IPS-18c (cell line): Measurements from ENCODE around the gene CSGALNACT2.
"Not testable (repeated sequence)": the region's sequence is repeated elsewhere in the genome, so short reads cannot be mapped to it uniquely, and the experiment has no call there.

Source experiments
- H3K4me3 ChIP-seq: 2 replicates; pipeline ENCODE4 v1.7.0; 2013; ENCODE audit warnings: low read depth, mild to moderate bottlenecking, low read length, moderate library complexity; ENCODE audit not compliant: insufficient read depth
- H3K9me3 ChIP-seq: one replicate; pipeline ENCODE4 v1.6.1; 2013; ENCODE audit warnings: mild to moderate bottlenecking, low read length, moderate library complexity; ENCODE audit not compliant: control insufficient read depth, insufficient read depth

Gene CSGALNACT2, protein sequence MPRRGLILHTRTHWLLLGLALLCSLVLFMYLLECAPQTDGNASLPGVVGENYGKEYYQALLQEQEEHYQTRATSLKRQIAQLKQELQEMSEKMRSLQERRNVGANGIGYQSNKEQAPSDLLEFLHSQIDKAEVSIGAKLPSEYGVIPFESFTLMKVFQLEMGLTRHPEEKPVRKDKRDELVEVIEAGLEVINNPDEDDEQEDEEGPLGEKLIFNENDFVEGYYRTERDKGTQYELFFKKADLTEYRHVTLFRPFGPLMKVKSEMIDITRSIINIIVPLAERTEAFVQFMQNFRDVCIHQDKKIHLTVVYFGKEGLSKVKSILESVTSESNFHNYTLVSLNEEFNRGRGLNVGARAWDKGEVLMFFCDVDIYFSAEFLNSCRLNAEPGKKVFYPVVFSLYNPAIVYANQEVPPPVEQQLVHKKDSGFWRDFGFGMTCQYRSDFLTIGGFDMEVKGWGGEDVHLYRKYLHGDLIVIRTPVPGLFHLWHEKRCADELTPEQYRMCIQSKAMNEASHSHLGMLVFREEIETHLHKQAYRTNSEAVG

DNA sequence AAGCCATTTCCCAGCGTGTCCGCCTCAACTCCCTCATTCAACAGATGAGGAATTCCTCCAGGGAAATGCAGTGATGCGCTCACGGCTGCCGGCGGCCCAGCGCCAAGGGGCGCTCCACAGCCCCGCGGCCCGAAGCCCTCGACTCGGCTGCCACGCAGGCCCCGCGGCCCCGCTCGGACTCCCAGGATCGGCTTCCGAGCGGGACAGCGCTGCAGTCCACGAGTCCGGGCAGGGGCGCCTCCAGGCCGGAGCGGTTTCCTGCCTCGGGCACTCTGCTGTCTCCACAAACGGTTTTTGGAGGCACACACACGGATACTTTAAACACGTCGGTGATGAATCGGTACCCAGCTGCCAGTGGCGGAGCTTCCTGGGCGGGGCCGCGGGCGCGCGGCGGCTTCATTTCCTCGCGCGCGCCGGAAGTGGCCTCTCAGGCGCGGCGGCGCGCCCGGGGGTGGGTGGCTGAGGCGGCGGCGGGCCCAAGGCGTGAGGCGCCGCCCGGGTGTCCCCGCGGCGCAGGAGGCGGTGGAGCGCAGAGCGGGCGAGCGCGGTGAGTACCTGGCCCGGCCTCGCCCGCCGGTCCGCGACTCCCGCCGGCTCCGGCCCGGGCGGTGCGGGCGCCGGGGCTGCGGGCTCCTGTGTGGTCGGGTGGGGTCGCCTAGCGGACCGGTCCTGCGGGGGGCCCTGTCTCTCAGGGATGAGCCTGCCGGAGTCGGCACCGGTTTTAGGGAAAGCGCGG is at the start of gene CSGALNACT2:
Gene CSGALNACT2 (plus strand): TSS at position 425 of the 736 bp plus-strand sequence. CDS start 16,705 bp downstream, outside the sequence.
- Histone ChIP-seq H3K9me3 (peaks cover 2% of the 10 kb centered on the region), H3K4me3 (peak within 1 kb of the TSS; percentile 90)

DNA sequence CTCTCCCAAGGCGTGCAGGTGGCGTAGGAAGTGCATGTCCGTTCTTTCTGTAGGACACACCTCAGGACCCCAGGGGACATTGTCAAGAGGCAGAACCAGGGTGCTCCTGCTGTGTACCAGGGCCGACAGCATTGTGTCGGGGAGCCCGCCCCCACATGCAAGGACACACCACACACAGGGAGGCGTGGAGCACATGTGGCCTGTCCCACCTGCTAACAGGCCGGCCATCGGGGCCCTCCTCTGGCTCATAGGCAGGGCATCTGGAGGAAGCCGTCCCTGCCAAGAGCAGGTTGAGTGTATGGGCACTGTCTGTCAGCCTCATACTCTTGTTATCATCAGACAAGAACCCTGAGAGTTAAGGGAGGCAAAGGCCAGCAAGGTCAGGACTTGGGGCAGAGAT is 48.7 kb upstream of the CSGALNACT2 start:
- H3K9me3 ChIP-seq: no peaks in the 10 kb centered on the region
- no peak overlapping the region for H3K4me3 ChIP-seq

DNA sequence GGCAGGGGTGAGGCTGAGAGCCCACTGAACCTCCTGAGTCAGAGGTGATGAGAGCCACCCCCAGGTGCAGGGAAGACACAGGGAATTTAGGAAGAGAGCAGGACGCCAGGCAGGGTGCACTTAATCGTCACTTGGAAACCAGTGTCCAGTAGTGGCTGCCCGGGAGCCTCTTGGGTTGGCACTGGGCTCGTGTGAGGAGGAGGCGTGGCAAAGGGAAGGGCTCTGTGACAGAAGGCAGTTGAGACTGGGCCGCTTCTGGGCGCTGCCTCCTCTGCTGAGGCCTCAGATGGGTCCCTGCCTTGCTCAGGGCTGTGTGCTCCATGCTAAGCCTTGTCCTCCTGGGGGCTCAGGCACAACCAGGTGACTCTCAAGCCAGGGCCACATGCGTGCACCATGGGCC is 48.1 kb upstream of the CSGALNACT2 start:
- Histone ChIP-seq H3K4me3 (no peak overlapping the region), H3K9me3 (no peaks in the 10 kb centered on the region)

DNA sequence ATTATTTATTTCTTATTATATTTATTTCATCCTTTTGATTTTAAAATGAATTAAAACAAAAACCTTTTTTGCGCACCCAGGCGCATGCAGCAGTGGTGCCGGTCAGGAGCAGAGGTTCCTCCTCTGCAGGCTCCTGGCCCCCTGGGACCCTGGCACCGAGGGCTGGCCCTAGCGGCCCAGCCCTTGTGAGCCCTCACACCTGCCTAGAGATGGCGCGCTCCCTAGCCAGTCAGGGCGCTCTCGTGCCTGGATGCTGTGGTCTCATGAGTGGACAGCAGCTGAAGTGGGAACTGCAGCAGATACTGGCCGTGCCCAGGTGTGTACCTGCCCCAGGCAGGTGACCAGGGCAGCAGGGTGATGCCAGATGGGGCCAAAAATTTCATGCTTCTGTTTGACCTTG is 47.6 kb upstream of the CSGALNACT2 start:
- Histone ChIP-seq H3K9me3 (no peaks in the 10 kb centered on the region), H3K4me3 (no peak overlapping the region)

DNA sequence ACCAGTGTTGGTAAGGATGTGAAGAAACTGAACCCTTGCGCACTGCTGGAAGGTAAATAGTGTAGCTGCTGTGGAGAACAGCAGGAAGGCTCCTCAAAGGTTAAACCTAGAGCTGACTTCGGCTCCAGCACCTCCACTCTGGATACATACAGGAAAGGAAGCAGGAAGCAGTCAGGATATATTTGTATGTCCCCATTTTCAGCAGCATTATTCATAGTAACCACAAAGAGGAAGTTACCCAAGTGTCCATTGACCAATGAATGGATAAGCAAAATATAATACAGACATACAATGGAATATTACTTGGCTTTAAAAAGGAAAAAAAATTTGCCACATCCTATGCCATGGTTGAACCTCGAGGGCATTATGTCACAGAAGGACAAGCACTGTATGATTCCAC is 46.4 kb upstream of the CSGALNACT2 start:
- no peak overlapping the region for H3K4me3 ChIP-seq
- H3K9me3 ChIP-seq: no peaks in the 10 kb centered on the region

DNA sequence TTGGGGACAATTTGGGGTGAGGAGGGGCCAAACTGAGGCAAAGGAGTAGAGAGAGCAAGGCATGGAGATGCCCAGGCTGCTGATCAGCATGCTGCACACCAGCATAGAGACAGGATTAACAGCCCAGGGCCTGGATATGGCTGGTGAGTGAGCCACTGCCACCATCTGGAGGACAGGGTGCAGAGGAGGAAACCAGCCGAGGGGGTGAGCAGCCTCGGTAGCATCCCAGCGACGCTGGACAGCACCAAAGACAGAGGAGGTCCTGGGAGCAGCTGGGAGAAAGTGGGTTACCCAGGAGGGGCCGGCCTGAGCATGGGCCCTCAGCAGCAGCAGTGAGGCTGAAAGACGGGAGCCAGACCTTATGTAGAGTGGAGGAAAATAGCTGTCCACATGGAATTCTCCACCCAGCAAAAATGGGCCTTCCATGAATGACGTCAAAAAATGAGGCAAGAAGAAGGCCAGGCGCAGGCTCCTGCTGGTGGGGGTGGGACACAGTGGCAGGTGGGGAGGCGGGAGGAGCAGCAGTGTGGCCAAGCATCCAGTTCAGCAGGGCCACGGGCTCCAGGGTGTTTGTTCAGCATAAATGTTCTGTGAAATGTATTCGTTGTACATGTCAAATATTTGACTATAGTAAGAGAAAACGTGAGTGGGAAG is 44.7 kb upstream of the CSGALNACT2 start:
- Histone ChIP-seq H3K4me3 (no peak overlapping the region), H3K9me3 (no peaks in the 10 kb centered on the region)

DNA sequence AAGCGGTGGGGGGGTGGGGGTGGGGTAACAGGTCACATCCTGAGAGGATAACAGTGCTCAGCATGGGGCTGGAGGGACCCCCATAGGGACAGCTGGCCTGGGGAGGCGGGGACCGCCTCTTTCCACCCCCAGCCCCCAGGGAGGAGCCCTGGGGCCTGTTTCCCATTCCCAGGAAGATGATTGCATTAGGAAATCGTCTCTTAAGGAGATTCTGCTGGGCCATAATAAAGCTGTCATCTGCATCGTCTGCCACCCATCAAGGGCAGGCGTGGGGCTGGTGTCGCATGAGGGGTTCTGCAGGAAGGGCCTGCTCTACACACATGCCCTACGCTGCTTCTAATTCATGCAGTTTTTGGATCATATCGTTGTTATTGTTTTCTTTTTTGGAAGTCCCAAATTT is 44.2 kb upstream of the CSGALNACT2 start:
- H3K4me3 ChIP-seq: no peak overlapping the region
- H3K9me3 ChIP-seq: no peaks in the 10 kb centered on the region

DNA sequence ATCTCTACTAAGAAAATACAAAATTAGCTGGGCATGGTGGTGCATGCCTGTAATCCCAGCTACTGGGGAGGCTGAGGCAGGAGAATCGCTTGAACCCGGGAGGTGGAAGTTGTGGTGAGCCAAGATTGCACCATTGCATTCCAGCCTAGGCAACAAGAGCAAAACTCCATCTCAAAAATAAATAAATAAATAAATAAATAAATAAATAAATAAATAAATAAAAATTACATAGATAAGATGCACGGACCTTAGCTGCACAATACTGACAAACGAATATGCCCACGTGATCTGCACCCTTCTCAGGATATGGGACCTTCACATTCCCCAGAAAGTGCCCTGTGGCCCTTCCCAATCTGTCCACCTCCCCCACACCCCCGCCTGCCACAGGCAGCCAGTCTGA is 38.9 kb upstream of the CSGALNACT2 start:
- H3K9me3 ChIP-seq, H3K4me3 ChIP-seq: not testable (repeated sequence)

DNA sequence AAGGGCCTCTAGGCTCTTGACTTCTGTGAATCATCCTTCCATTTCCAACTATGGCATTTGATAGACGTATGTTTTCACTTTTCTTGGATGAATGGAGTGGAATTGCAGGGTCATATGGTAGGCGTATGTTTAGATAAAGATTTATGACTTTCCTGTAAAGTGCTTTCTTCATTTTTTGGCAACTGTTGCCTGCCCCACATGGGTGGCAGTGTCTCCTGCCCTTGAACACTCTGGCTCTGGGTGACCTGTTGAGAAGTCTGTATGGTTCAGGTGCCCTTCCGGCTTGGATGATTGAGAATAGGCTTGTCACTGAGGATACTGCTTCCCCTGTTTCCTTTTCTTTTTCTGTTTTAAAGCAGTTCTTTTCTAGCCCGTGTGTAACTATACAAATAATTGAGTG is 38.3 kb upstream of the CSGALNACT2 start:
- no peaks in the 10 kb centered on the region for H3K9me3 ChIP-seq
- no peak overlapping the region for H3K4me3 ChIP-seq

DNA sequence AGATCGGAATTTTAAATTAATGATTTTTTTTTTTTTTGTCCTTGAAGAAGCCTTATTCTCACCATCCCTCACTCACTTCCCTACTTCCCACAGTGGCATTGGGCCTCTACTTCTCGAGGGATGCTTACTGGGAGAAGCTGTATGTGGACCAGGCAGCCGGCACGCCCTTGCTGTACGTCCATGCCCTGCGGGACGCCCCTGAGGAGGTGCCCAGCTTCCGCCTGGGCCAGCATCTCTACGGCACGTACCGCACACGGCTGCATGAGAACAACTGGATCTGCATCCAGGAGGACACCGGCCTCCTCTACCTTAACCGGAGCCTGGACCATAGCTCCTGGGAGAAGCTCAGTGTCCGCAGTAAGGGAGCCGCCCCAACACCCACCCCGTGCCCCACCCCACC is 37.9 kb upstream of the CSGALNACT2 start:
- Histone ChIP-seq H3K9me3 (no peaks in the 10 kb centered on the region), H3K4me3 (no peak overlapping the region)

DNA sequence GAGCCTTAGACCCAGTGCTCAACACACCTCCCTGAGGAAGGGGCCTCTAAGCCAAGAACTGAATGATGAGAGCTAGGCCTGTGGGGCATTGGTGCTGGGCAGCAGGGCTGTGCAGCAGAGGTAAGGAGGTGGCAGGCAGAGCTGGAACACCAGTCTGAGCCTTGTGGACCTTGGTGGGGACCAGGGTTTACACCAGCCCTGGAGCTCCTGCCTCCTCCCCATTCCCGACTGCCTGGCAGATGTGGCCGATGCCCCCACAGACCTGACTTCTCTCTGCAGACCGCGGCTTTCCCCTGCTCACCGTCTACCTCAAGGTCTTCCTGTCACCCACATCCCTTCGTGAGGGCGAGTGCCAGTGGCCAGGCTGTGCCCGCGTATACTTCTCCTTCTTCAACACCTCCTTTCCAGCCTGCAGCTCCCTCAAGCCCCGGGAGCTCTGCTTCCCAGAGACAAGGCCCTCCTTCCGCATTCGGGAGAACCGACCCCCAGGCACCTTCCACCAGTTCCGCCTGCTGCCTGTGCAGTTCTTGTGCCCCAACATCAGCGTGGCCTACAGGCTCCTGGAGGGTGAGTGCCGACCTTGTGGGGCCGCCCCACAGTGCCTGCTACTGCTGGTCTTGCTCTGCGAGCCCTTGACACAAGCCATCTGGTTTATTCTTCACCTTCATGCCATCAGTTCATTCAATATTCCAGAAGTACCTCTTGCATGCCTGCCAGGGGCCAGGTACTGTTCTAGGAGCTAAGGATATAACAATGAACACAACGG is 36.0 kb upstream of the CSGALNACT2 start:
- H3K4me3 ChIP-seq: no peak overlapping the region
- H3K9me3 ChIP-seq: no peaks in the 10 kb centered on the region

DNA sequence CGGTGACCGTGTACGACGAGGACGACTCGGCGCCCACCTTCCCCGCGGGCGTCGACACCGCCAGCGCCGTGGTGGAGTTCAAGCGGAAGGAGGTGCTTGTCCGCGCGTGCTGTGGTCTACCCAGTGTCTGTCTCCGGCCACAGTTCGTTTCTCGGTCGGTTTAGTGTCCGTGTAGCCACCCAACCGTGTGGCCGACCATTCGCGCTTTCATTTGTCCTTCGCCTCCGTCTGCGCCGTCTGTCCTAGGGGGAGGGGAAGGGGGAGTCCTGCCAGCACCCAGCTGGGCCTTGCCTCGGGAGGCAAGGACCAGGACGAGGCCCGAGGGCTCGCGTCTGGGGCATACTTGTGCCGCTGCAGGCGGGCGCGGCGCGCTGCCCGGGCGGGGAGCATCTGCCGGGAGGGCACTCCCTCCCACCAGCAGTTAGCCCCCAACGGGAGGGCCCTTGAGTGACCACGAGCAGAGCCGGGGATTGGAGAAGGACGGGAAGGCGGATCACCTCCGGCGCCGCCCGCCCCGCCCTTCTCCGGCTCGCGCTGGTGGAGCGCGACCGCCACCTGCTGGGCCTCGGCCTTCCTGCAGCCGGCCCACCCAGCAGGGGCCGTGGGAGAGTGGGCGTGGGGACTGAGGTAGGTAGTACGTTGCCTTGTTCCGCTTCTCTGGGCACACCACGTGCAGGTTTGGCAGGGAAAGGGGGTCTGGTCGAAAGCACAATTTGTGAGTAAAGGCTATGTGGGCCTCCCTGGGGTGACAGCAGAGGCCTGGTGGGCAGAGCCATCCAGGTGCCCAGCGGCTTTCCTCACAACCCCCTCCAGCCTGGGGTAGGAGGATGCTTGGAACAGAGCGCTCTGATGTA is 32.9 kb upstream of the CSGALNACT2 start:
- Histone ChIP-seq H3K4me3 (peak overlapping the region; percentile 60), H3K9me3 (no peaks in the 10 kb centered on the region)

DNA sequence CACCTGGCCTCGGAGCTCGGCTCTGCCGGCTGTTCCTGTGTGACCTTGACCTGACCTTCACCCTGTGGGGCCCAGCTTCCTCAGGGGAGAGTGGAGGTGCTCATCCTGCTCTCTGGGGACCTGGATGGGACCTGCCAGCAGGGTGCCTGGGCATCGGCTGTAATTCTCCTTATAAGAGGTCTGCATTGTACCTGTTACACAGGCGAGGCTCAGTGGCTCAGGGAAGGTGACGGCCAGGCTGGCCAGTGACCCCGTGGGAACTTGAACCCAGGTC is 32.4 kb upstream of the CSGALNACT2 start:
- no peak overlapping the region for H3K4me3 ChIP-seq
- H3K9me3 ChIP-seq: no peaks in the 10 kb centered on the region

DNA sequence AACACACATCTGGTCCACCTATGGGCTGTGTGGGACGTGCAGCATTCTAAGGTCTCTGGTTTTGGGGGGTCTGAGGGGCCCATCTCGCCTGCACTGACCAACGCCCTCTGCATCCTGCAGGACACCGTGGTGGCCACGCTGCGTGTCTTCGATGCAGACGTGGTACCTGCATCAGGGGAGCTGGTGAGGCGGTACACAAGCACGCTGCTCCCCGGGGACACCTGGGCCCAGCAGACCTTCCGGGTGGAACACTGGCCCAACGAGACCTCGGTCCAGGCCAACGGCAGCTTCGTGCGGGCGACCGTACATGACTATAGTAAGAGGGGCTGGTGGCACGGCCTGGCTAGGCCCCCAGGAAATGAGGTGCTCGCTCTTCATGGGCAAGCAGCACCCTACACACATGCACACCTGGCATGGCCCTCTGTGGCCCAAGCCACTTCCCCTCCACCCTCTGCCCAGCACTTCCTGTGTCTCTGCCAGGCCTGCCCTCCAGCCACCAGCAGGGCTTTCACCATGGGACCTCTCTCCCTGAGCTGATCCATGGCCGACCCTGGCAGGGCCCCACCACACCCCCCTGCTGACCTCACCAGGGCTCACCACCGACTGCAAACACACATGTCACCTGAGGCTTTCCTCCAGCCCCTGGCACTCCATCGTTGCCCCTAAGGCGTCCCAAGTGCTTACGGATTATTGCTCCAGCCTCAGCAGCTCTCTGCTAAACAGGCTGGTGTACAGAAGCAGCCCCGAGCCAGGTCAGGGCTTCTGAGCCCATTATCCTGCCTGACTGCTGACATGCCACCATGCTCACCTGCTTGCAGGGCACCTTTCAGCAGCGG is 31.8 kb upstream of the CSGALNACT2 start:
- H3K4me3 ChIP-seq: no peak overlapping the region
- no peaks in the 10 kb centered on the region for H3K9me3 ChIP-seq

DNA sequence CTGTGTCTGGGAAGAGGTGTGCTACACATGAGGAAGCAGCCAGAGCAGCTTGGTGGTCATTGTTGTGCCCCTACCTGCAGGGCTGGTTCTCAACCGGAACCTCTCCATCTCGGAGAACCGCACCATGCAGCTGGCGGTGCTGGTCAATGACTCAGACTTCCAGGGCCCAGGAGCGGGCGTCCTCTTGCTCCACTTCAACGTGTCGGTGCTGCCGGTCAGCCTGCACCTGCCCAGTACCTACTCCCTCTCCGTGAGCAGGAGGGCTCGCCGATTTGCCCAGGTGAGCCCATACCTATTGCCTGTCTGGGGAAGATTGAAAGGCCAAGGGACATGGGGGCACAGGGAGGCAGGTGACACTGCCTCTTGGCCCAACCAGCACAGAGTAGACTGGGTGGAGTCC is 29.3 kb upstream of the CSGALNACT2 start:
- Histone ChIP-seq H3K4me3 (no peak overlapping the region), H3K9me3 (no peaks in the 10 kb centered on the region)
